D721Med (cell line): Measurements from ENCODE around the gene CAPN11.

Source experiments
- DNase-seq: peaks from one replicate; pipeline ENCODE4 v3.0.0; 2011; ENCODE audit warnings: low spot score; ENCODE audit not compliant: insufficient read length
- FAIRE-seq: peaks from 2 replicates; lab custom pipeline; 2011; peaks lifted over from hg19 to GRCh38; lab: Jason Lieb, UNC
- TF ChIP-seq, protein P1 (sequence below): IDR thresholded peaks from 2 replicates; pipeline ENCODE4 v1.5.1; 2012; ENCODE audit warnings: mild to moderate bottlenecking, control low read depth; ENCODE audit not compliant: insufficient read depth; ENCODE audit errors: missing control alignments

CAPN11 gene

DNA sequence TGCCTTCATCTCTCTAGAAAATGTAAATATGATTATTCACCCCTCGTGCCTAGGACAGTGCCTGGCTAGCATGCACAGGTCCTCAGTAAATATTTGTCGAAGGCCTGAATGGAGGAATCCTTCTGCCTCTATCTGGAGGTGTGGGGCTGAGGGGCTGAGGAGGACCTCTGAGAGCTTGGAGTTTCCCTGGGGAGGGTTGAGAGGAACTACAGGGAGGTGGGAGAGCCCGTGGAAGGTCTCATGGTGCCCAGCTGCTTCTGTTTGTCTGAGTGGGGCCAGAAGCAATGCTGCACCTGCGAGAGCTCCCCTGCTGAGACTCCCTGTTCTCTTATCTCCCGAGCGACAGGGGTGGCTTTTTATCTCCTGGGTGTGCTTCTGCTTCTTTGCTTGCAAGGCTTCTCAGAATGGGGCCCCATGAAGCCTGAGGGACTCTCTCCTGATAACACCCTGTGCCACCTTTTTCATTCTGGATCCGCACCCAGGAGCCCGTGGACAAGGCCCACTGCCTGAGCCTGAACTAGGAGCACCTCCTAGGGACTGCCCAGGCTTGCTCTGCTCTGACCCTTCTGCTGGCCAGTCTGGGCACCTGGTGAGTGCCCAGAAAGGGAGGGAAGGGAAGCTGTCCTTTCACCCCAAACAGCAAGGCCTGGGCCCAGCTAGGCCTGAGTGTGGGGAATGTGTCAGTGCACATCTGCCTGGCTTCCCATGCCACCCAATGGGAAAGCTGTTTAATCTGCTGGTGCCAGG is 67.1 kb downstream of the CAPN11 start:
- no peak for DNase-seq
- no peak for FAIRE-seq
- TF ChIP-seq, protein P1, sequence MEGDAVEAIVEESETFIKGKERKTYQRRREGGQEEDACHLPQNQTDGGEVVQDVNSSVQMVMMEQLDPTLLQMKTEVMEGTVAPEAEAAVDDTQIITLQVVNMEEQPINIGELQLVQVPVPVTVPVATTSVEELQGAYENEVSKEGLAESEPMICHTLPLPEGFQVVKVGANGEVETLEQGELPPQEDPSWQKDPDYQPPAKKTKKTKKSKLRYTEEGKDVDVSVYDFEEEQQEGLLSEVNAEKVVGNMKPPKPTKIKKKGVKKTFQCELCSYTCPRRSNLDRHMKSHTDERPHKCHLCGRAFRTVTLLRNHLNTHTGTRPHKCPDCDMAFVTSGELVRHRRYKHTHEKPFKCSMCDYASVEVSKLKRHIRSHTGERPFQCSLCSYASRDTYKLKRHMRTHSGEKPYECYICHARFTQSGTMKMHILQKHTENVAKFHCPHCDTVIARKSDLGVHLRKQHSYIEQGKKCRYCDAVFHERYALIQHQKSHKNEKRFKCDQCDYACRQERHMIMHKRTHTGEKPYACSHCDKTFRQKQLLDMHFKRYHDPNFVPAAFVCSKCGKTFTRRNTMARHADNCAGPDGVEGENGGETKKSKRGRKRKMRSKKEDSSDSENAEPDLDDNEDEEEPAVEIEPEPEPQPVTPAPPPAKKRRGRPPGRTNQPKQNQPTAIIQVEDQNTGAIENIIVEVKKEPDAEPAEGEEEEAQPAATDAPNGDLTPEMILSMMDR: no peak

DNA sequence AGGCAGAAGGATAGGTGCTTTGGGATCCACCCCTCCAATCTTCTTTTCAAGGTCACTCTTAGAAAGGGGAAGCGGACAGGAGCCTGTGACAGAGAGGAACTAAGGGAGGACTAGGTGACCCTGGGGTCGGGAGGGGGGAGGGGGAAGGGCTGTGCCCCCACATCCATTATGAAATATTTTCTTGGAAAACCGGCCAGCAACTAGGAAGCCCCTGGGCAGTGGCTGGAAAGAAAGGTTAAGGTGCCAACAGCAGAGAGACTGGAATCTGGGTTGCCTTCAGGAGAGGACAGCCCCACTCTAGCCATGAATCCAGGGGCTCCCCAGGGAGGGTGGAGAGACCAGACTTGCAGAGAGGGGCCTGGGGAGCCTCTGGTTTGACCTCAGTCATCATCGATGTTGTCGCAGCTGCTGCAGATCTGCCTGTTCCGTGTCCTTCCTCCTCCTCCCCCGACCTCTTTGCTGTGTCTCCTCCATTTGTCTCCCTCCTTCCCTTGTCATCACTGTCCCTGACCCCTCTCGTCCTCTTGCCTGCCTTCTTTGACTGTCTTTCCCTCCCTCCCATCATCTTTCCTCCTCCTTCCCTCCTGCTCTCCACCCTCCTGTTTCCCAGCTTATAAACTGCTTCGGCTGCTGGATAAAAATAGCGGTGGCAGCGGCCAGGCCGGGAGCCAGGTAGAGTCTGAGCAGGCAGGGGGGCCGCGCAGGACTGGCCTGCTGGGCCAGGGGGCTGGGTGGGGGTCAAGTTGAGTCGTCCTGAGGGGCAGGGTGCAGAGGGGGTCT is 67.9 kb downstream of the CAPN11 start:
- DNase-seq (no peak), FAIRE-seq (no peak)

DNA sequence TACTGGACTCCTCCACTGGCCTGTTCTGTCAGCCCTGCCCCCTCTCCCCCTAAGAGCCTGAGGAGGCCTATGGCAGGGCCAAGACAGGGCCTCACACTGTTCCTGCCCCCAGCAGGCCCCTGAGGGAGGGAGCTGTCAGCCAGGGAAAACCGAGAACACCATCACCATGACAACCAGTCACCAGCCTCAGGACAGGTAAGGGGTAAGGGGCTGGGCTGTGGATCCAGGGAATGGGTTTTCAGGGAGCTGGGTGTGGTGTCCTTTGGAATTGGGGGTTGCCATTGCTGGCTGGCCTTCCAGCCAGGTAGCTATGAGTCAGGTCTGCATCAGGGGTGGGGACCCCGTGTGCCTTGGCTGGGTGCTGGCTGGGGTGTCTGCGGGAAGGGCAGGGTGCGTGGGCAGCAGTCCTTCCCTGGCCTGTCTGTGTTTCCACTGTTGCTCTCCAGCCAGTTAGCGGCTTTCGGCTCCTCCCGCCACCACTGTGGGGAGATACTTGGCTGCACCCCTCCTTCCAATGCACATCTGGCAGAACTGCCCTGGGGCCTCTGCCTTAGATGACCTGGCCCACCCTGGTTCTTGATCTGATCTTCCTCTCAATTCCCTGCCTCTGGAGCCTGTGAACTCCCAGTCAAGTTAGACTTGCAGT is 68.7 kb downstream of the CAPN11 start:
- FAIRE-seq (no peak), DNase-seq (no peak)
- TF ChIP-seq, protein P1: no peak

More for the DNA sequence above, 67.9 kb downstream of the CAPN11 start:
- TF ChIP-seq, protein P1: no peak

DNA sequence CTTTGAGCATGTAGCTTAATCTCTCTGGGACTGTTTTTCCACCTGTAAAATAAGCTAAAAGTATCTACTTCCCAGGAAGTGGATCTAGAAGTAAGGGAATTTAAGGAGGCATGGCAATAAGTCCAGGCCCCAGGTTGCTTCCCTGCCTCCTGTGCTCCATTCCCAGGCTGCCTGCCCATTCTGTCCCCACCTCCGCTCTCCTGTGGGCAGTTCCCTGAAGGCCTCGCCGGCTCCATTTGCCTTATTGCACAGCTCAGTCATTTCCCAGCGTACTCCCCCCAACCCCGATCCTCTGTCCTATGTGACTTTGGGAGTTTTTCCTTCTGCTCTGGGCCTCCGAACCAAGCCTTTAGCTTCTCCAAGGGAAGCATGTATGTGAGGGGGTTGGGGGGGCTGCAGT is 69.4 kb downstream of the CAPN11 start:
- TF ChIP-seq, protein P1: no peak
- FAIRE-seq: no peak
- DNase-seq: no peak

DNA sequence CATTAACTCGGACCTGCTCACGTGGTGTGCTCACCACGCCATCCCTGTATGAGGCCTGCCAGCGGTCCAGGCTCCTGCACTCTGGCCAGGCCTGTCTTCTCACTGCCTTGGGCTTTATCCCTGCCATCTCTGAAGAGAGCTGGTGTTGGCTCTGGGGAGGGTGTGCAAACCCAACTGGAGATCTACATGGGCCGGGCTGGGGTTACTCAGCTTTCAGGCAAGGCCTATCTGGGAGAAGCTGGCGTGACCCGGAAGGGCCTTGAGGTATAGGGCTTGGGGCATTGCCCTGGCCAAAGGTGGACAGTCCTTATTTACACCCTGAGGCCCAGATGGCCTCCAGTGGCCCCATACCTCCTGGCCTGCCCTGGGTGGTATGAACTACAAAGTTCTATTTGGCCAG is 69.8 kb downstream of the CAPN11 start:
- TF ChIP-seq, protein P1: no peak
- FAIRE-seq (no peak), DNase-seq (no peak)

DNA sequence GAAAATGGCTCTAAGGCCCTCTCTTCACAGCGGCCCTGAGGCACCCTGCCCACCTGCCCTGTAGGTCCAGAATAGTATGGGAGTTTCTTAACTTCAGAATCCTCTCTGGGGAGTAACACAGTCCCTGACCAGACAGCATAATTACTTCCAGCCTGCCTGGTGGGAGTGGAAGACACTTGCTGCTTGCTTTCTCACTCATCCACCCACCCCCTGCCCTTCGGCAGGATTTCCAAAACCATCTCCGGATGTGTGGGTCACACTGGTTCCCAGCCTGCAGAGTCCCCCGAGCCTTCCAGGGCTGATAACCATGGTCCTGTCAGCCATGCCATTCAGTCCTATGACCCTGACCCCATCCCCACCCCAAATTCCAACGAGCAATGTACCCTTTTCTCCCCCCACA is 70.2 kb downstream of the CAPN11 start:
- DNase-seq: no peak
- FAIRE-seq: no peak
- TF ChIP-seq, protein P1: no peak
